ENCODE data around the gene HSD17B2.

Gene HSD17B2

DNA sequence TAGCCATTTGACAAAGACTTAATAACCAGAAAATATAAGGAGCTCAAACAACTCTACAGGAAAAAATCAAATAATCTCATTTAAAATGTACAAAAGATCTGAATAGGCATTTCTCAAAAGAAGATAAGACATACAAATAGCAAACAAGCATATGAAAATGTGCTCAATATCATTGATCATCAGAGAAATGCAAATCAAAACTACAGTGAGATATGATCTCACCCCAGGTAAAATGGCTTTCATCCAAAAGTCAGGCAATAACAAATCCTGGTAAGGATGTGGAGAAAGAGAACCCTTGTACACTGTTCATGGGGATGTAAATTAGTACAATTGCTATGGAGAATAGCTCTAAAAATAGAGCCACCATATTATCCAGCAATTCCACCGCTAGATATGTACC is 43.1 kb downstream of the HSD17B2 start:
- Histone ChIP-seq H3K36me3 (ENCODE audit: control insufficient read depth, insufficient read depth, low read length) (no peaks in the 10 kb centered on the region), H3K4me1 (ENCODE audit: control insufficient read depth, insufficient read depth, low read length) (no peaks in the 10 kb centered on the region), H3K27ac (ENCODE audit: low read depth, low read length) (no peak overlapping the region), H3K4me3 (ENCODE audit: low read length) (no peak overlapping the region), H3K27me3 (ENCODE audit: control insufficient read depth, insufficient read depth, low read length) (no peaks in the 10 kb centered on the region), H3K9ac (ENCODE audit: low read length) (no peak overlapping the region)

DNA sequence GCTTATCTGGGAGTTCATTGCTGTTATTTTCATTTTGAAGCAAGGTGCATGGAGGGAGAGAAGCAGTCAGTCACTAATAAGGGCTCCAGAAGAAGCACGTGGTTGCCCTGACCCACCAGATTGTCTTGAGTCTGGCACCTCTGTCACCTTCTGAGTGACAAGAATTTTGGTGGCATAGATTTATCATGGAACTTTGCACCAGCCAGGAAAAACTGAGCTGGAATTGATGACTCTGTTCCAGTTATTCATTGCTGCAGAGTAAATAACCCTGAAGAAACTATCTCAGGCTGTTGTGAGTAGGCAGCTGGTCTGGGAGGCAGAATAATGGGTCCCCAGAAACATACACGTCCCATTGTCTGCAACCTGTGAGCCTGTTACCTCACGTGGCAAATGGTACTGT is 44.8 kb downstream of the HSD17B2 start:
- Histone ChIP-seq H3K27ac (ENCODE audit: low read depth, low read length) (no peak overlapping the region), H3K27me3 (ENCODE audit: control insufficient read depth, insufficient read depth, low read length) (no peaks in the 10 kb centered on the region), H3K9ac (ENCODE audit: low read length) (no peak overlapping the region), H3K4me3 (ENCODE audit: low read length) (no peak overlapping the region), H3K4me1 (ENCODE audit: control insufficient read depth, insufficient read depth, low read length) (no peaks in the 10 kb centered on the region), H3K36me3 (ENCODE audit: control insufficient read depth, insufficient read depth, low read length) (no peaks in the 10 kb centered on the region)

DNA sequence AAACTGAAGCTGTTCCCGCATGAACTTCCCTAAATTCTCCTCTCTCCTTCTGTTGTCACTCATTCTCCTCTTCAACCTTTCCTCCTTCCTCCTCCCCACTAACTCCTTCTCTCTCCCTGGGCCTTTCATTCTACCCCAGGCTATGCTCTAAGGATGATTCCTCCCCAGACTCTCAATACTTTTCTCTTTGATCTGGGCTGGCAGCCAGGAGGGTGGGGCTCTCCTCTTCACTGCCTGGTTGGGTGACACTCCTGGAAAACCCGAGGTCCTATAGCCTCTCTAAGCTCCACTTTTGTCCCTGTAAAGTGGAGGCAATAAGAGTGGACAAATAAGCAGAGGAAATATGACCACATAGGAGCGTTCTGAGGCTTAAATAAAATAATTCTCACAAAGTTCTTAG is 46.2 kb downstream of the HSD17B2 start:
- no peaks in the 10 kb centered on the region for H3K27me3 ChIP-seq (ENCODE audit: control insufficient read depth, insufficient read depth, low read length)
- H3K4me3 ChIP-seq (ENCODE audit: low read length), result no peak overlapping the region
- H3K4me1 ChIP-seq (ENCODE audit: control insufficient read depth, insufficient read depth, low read length), result no peaks in the 10 kb centered on the region
- H3K9ac ChIP-seq (ENCODE audit: low read length), result no peak overlapping the region
- no peak overlapping the region for H3K27ac ChIP-seq (ENCODE audit: low read depth, low read length)
- no peaks in the 10 kb centered on the region for H3K36me3 ChIP-seq (ENCODE audit: control insufficient read depth, insufficient read depth, low read length)

DNA sequence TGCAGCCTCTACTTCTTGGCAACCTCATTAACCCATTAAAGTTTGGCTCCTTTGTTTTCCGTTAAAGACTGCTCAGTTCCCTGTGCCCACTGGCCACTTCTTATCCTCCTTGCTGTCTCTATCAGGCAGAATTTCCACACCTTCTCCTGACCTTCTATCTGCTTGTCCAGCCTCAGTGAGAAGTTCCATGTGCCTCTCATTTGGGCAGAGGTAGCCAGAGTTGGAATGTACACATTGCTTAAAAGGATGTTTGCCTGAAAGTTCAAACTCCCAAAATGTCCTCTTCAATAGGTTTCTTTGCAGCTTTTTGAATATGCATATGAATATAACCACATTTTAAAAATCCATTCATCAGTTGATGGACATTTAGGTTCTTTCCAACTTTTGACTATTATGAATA is 47.0 kb downstream of the HSD17B2 start:
- Histone ChIP-seq H3K27me3 (ENCODE audit: control insufficient read depth, insufficient read depth, low read length) (no peaks in the 10 kb centered on the region), H3K4me1 (ENCODE audit: control insufficient read depth, insufficient read depth, low read length) (no peaks in the 10 kb centered on the region), H3K4me3 (ENCODE audit: low read length) (no peak overlapping the region), H3K36me3 (ENCODE audit: control insufficient read depth, insufficient read depth, low read length) (no peaks in the 10 kb centered on the region), H3K27ac (ENCODE audit: low read depth, low read length) (no peak overlapping the region), H3K9ac (ENCODE audit: low read length) (no peak overlapping the region)

DNA sequence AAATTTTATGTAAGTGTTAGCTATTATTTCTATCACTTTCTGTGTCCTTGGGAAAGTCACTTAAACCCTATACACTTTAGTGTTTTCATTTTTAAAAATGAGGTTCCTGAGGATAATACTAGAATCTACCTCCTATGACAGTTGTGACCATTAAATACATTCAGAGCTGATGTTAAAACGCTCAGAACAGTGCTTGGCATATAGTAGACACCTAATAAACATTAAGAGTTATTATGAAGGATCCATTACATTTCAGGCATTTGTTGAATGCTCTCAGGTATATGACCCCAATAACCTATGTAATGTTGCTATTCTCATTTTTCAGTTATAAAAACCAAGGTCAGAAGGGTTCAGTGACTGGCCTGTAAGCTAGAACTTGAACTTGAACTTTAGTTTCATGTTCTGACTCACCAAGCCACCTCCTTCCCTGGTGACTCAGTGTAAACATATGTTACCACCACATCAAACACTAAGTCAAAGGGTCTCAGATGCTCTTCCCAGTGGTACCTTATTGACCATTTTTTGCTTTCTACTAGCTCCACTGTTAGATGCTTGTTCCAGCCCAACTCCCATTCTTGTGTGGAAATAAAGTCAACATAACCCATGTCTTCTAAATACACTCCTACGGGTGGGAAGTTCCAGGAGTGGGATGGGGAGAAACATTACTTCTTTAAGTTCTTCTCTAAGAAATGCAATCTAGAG is 47.6 kb downstream of the HSD17B2 start:
- Histone ChIP-seq H3K27ac (ENCODE audit: low read depth, low read length) (no peak overlapping the region), H3K36me3 (ENCODE audit: control insufficient read depth, insufficient read depth, low read length) (no peaks in the 10 kb centered on the region), H3K27me3 (ENCODE audit: control insufficient read depth, insufficient read depth, low read length) (no peaks in the 10 kb centered on the region), H3K9ac (ENCODE audit: low read length) (no peak overlapping the region), H3K4me3 (ENCODE audit: low read length) (no peak overlapping the region), H3K4me1 (ENCODE audit: control insufficient read depth, insufficient read depth, low read length) (no peaks in the 10 kb centered on the region)

DNA sequence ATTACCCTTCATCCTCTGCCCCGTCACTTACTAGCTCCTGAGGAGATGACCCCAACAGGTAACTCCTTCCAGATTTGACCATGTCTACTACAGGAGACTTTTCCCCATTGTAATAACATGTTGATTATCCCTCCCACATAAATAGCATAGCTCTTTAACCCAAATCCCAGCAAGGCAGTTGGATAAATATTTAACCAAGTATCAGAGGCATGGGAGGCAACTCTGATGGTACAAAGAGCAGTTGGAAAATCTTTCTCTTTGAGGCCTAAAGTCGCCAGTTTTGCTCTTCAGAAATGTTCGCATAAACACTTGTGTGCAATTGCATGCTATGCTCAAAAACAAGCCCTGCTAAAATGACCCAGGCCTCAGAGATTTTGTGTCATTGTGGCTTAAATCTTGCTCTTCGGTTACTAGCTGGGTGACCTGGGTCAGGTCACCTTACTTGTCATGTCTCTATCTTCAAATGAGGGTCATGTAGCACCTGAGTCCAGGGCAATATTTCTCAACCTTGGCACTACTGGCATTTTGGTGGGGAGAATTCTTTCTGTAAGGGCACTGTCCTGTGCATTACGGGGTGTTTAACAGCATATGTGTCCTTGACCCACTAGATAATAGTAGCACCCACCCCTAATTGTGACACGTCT is 48.8 kb downstream of the HSD17B2 start:
- H3K4me1 ChIP-seq (ENCODE audit: control insufficient read depth, insufficient read depth, low read length), result no peaks in the 10 kb centered on the region
- H3K9ac ChIP-seq (ENCODE audit: low read length), result no peak overlapping the region
- no peak overlapping the region for H3K4me3 ChIP-seq (ENCODE audit: low read length)
- H3K36me3 ChIP-seq (ENCODE audit: control insufficient read depth, insufficient read depth, low read length), result no peaks in the 10 kb centered on the region
- no peak overlapping the region for H3K27ac ChIP-seq (ENCODE audit: low read depth, low read length)
- no peaks in the 10 kb centered on the region for H3K27me3 ChIP-seq (ENCODE audit: control insufficient read depth, insufficient read depth, low read length)

DNA sequence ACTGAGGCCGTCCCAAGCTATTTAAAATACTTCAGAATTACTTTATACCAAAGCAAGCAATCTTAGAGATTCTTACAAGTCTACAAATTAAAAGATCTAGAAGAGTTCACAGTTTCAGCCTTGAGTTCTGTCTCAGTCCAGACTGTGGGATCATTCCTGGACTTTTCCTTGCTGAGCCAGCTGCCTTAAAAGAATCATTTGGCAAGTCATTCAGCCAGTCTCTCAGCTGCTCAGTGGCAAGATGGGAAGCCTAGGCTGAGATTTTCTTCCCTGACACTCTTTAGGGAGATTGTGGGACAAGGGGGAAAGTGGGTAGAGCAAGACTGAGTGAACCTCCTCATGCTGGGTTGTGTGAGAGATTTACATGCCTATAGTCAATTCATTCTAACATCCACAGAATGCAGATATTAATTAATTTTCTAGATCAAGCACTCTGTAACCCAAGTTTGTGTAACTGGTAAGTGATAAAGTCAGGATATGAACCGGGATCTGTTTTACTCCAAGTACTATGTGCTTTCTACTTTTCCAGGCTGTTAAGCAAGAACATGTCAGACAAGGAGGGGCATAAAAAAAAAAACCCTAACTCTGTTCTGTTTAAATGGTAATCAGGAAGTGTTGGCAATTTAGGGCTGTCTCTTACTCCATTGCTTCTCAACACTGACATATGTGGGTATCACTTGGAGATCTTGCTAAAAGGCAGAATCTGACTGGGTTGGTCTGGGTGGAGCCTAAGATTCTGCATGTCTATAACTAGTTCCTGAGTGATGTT is 50.1 kb downstream of the HSD17B2 start:
- Histone ChIP-seq H3K36me3 (ENCODE audit: control insufficient read depth, insufficient read depth, low read length) (no peaks in the 10 kb centered on the region), H3K27ac (ENCODE audit: low read depth, low read length) (no peak overlapping the region), H3K4me3 (ENCODE audit: low read length) (no peak overlapping the region), H3K4me1 (ENCODE audit: control insufficient read depth, insufficient read depth, low read length) (no peaks in the 10 kb centered on the region), H3K9ac (ENCODE audit: low read length) (no peak overlapping the region), H3K27me3 (ENCODE audit: control insufficient read depth, insufficient read depth, low read length) (no peaks in the 10 kb centered on the region)

DNA sequence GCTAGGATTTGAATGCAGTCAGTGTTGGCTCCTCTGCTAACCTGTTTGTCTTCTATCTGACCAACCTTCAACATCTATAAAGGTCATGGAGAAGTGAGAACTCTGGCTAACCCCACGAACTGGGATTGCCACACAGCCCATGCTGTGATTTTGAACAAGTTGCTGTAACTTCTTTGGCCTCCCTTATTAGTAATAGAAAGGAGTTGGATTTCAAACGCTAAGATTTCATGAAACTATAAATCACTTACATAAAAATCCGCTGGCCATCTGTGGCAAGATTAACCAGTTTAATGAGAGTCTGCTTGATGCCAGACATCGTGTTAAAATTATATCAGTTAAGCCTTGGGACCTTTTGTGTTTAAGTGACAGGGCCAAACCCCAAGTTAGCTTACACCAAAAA is 53.4 kb downstream of the HSD17B2 start:
- Histone ChIP-seq H3K36me3 (ENCODE audit: control insufficient read depth, insufficient read depth, low read length) (no peaks in the 10 kb centered on the region), H3K27me3 (ENCODE audit: control insufficient read depth, insufficient read depth, low read length) (no peaks in the 10 kb centered on the region), H3K4me3 (ENCODE audit: low read length) (no peak overlapping the region), H3K9ac (ENCODE audit: low read length) (no peak overlapping the region), H3K27ac (ENCODE audit: low read depth, low read length) (no peak overlapping the region), H3K4me1 (ENCODE audit: control insufficient read depth, insufficient read depth, low read length) (peaks cover 2% of the 10 kb centered on the region)

DNA sequence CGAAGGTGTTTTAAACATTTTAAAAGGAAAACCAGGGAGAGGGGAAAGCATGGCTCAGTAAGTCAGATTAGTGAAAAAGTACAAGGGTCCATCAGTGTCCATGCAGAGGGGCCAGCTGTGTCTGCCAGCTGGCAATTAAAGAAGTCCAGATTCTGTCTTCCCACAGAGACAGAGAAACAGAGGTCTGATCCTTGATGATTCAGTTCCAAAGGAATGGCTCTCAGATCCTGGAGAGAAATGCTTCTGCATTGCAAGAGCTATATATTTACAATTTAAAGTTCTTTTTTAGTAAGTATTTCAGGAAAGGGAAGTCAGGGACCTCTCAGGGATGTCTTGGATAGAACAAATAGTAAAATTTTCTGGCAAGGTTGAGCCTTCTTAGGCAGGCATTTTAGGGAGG is 56.2 kb downstream of the HSD17B2 start:
- Histone ChIP-seq H3K27me3 (ENCODE audit: control insufficient read depth, insufficient read depth, low read length) (no peaks in the 10 kb centered on the region), H3K36me3 (ENCODE audit: control insufficient read depth, insufficient read depth, low read length) (no peaks in the 10 kb centered on the region), H3K4me3 (ENCODE audit: low read length) (no peak overlapping the region), H3K9ac (ENCODE audit: low read length) (no peak overlapping the region), H3K4me1 (ENCODE audit: control insufficient read depth, insufficient read depth, low read length) (peaks cover 2% of the 10 kb centered on the region), H3K27ac (ENCODE audit: low read depth, low read length) (no peak overlapping the region)

DNA sequence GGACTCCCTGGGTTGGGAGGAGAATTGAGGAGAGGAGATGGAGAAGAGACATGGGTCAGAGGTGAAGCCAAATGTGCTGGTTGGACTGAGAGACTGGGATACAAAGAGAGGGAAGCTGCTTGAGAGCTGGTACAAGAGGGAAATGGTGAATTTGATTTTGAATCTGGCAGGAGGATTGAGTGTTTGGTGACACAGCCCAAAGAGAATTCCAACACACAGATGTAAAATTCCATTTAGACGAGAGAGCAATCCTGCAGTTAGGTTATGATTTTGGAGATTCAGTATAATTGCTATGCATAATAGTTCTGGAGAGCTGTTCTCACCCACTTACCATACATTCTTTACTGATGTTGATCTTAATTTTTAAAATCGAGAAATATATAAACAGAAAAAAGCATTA is 57.7 kb downstream of the HSD17B2 start:
- Histone ChIP-seq H3K36me3 (ENCODE audit: control insufficient read depth, insufficient read depth, low read length) (no peaks in the 10 kb centered on the region), H3K27ac (ENCODE audit: low read depth, low read length) (no peak overlapping the region), H3K27me3 (ENCODE audit: control insufficient read depth, insufficient read depth, low read length) (no peaks in the 10 kb centered on the region), H3K9ac (ENCODE audit: low read length) (no peak overlapping the region), H3K4me3 (ENCODE audit: low read length) (no peak overlapping the region), H3K4me1 (ENCODE audit: control insufficient read depth, insufficient read depth, low read length) (peaks cover 2% of the 10 kb centered on the region)

DNA sequence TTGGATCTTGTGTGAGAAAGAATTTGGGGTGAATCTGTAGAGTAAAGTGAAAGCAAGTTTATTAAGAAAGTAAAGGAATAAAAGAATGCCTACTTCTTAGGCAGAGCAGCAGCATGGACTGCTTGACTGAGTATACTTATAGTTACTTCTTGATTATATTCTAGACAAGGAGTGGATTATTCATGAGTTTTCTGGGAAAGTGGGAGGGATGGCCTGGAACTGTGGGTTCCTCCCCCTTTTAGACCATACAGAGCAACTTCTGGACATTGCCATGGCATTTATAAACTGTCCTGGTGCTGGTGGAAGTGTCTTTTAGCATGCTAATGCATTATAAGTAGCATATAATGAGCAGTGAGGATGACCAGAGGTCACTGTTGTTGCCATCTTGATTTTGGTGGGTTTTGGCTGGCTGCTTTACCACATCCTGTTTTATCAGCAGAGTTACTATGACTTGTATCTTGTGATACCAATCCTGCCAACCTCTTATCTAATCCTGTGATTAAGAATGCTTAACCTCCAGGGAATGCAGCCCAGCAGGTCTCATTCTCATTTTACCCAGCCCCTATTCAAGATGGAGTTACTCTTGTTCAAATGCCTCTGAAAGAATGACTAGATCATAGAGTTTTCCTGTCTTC is 58.7 kb downstream of the HSD17B2 start:
- Histone ChIP-seq H3K27me3 (ENCODE audit: control insufficient read depth, insufficient read depth, low read length) (no peaks in the 10 kb centered on the region), H3K4me3 (ENCODE audit: low read length) (no peak overlapping the region), H3K9ac (ENCODE audit: low read length) (no peak overlapping the region), H3K4me1 (ENCODE audit: control insufficient read depth, insufficient read depth, low read length) (peaks cover 2% of the 10 kb centered on the region), H3K27ac (ENCODE audit: low read depth, low read length) (no peak overlapping the region), H3K36me3 (ENCODE audit: control insufficient read depth, insufficient read depth, low read length) (no peaks in the 10 kb centered on the region)

DNA sequence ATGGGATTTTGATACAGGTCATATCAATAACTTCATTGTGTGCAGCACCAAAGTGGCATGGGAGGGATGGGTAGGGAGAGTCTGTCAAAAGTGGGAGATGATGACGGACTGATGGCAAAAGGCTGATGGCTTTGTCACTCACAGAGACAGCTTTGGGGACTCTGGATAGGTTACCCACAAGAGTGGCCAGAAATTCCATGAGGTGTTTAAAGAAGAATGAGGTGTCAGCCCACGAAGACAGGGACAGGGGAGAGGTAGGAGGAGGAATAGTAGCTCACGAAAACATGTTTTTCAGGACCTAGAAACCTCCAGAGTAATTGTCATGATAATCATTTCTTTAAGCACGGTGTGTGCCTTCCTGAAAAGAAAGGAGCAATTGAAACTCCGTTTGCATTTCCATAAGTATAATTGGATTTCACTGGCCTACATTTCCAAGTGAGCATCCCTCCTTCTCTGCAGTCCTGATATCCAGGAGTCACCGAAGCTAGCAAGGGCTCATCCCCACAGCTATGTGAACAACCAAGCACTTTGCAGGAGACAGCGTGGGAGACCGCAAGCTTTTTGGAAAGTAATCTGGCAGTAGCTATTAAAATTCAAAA is 60.0 kb downstream of the HSD17B2 start:
- H3K27ac ChIP-seq (ENCODE audit: low read depth, low read length), result no peak overlapping the region
- H3K27me3 ChIP-seq (ENCODE audit: control insufficient read depth, insufficient read depth, low read length), result no peaks in the 10 kb centered on the region
- peaks cover 2% of the 10 kb centered on the region for H3K4me1 ChIP-seq (ENCODE audit: control insufficient read depth, insufficient read depth, low read length)
- H3K4me3 ChIP-seq (ENCODE audit: low read length), result no peak overlapping the region
- H3K36me3 ChIP-seq (ENCODE audit: control insufficient read depth, insufficient read depth, low read length), result no peaks in the 10 kb centered on the region
- no peak overlapping the region for H3K9ac ChIP-seq (ENCODE audit: low read length)

All from rectal smooth muscle tissue (tissue), 1 donor.